Common myeloid progenitor, CD34-positive (primary cell): ENCODE results near the gene DDX4.

Experiments used
- CTCF ChIA-PET: fragments of 350-600 bp; sonication (Branson Sonifier 250); formaldehyde crosslinking; loops from one replicate; lab custom pipeline; 2021; ENCODE audit warnings: antibody characterized with exemption; lab: Charles Lee
- POLR2A ChIA-PET: fragments of 350-600 bp; sonication (Branson Sonifier 250); formaldehyde crosslinking; loops from one replicate; lab custom pipeline; 2021; ENCODE audit warnings: antibody characterized with exemption; lab: Charles Lee
- DNase-seq, 3 donors: peaks; one replicate each; pipeline versions ENCODE4 v3.0.0 to v3.0.0-alpha.2; 2013
- H3K27ac ChIP-seq, 2 experiments: 1 replicate in 1 of 2; 2 replicates in 1 of 2; pipeline ENCODE4 v1.7.0; 2013; ENCODE audit warnings: inconsistent platforms in 2 of 2, low read length in 2 of 2, mild to moderate bottlenecking in 2 of 2, low read depth in 1 of 2, moderate library complexity in 1 of 2; ENCODE audit not compliant: severe bottlenecking in 2 of 2, insufficient read depth in 1 of 2, poor library complexity in 1 of 2
- H3K27me3 ChIP-seq, 5 experiments: replicated peaks in 2 of 5; 1 replicate in 3 of 5; 2 replicates in 2 of 5; pipeline versions ENCODE4 v1.6.1 to v1.7.0; 2013; ENCODE audit warnings: low read length in 4 of 5, mild to moderate bottlenecking in 2 of 5, moderate library complexity in 2 of 5, inconsistent platforms in 1 of 5; ENCODE audit not compliant: insufficient read depth in 5 of 5, control insufficient read depth in 4 of 5
- H3K36me3 ChIP-seq, 4 experiments: 1 replicate in 2 of 4; 2 replicates in 2 of 4; pipeline versions ENCODE4 v1.6.1 to v1.7.0; 2013; ENCODE audit warnings: low read length in 3 of 4, control low read depth in 1 of 4, mild to moderate bottlenecking in 1 of 4; ENCODE audit not compliant: control insufficient read depth in 4 of 4, insufficient read depth in 4 of 4
- H3K4me1 ChIP-seq, 4 experiments: 1 replicate in 3 of 4; 2 replicates in 1 of 4; pipeline versions ENCODE4 v1.6.1 to v1.7.1; 2013; ENCODE audit warnings: low read length in 3 of 4, mild to moderate bottlenecking in 3 of 4, control low read depth in 1 of 4, inconsistent platforms in 1 of 4, moderate library complexity in 1 of 4; ENCODE audit not compliant: control insufficient read depth in 4 of 4, insufficient read depth in 4 of 4; ENCODE audit errors: control extremely low read depth in 1 of 4
- H3K4me3 ChIP-seq, 7 experiments: 1 replicate in 4 of 7; 2 replicates in 3 of 7; pipeline versions ENCODE4 v1.5.1 to v1.7.0; 2013; ENCODE audit warnings: mild to moderate bottlenecking in 7 of 7, low read length in 6 of 7, moderate library complexity in 6 of 7, inconsistent platforms in 2 of 7, low read depth in 2 of 7, control low read depth in 1 of 7; ENCODE audit not compliant: insufficient read depth in 4 of 7, control insufficient read depth in 1 of 7; ENCODE audit errors: extremely low read depth in 1 of 7
- H3K9me3 ChIP-seq, 5 experiments: 1 replicate in 4 of 5; 2 replicates in 1 of 5; pipeline versions ENCODE4 v1.6.1 to v1.7.1; 2013; ENCODE audit warnings: low read length in 4 of 5, mild to moderate bottlenecking in 2 of 5, inconsistent platforms in 1 of 5, low read depth in 1 of 5, moderate library complexity in 1 of 5; ENCODE audit not compliant: control insufficient read depth in 4 of 5, insufficient read depth in 2 of 5; ENCODE audit errors: control extremely low read depth in 1 of 5
- WGBS: methylation state at CpG from one replicate; pipeline ENCODE4 v1.1.5; 2013; ENCODE audit not compliant: insufficient coverage; 5-methylcytosine and 5-hydroxymethylcytosine counted together

The DDX4 gene

GRCh38 chr5:55860288-55860687 is 122.4 kb downstream of the DDX4 start:
- H3K4me1 ChIP-seq: peaks cover 3 to 21% (median 16%) of the 10 kb centered on the region in 4 experiments
- H3K9me3 ChIP-seq: peaks cover 0 to 4% (median 0%) of the 10 kb centered on the region in 5 experiments
- ChIA-PET POLR2A (no interaction called here), CTCF (no interaction called here)
- DNase-seq: peak in 2 of 3 donors; percentile 21 to 34
- WGBS: 60% methylated on average over 1 of the region's 3 CpGs
- no peak overlapping the region for H3K27ac ChIP-seq
- peaks cover 0 to 19% (median 3%) of the 10 kb centered on the region in 5 experiments for H3K27me3 ChIP-seq
- no peak overlapping the region for H3K4me3 ChIP-seq
- no peaks in the 10 kb centered on the region for H3K36me3 ChIP-seq

- ChIA-PET CTCF (no interaction called here), POLR2A (no interaction called here)
- 85% methylated on average over 4 of the region's 4 CpGs for WGBS
- peaks cover 0 to 15% (median 3%) of the 10 kb centered on the region in 5 experiments for H3K27me3 ChIP-seq
- DNase-seq: no peak
- no peaks in the 10 kb centered on the region for H3K36me3 ChIP-seq
- H3K9me3 ChIP-seq: peaks cover 0 to 4% (median 0%) of the 10 kb centered on the region in 5 experiments
- H3K4me1 ChIP-seq: peaks cover 3 to 17% (median 12%) of the 10 kb centered on the region in 4 experiments
- no peak overlapping the region for H3K4me3 ChIP-seq
- H3K27ac ChIP-seq: no peak overlapping the region
Measured at GRCh38 chr5:55860709-55861108, 122.8 kb downstream of the DDX4 start.

GRCh38 chr5:55864606-55865541 is 127.0 kb downstream of the DDX4 start:
- no peaks in the 10 kb centered on the region for H3K4me1 ChIP-seq
- no peak for DNase-seq
- H3K27ac ChIP-seq: no peak overlapping the region
- WGBS: 95% methylated on average over 6 of the region's 9 CpGs
- H3K27me3 ChIP-seq: no peaks in the 10 kb centered on the region
- ChIA-PET POLR2A (no interaction called here), CTCF (no interaction called here)
- peaks cover 0 to 4% (median 0%) of the 10 kb centered on the region in 5 experiments for H3K9me3 ChIP-seq
- H3K36me3 ChIP-seq: no peaks in the 10 kb centered on the region
- no peak overlapping the region for H3K4me3 ChIP-seq

- DNase-seq: no peak
- POLR2A ChIA-PET: no interaction called here
Measured at GRCh38 chr5:55865831-55866230, 128.0 kb downstream of the DDX4 start.

DNA sequence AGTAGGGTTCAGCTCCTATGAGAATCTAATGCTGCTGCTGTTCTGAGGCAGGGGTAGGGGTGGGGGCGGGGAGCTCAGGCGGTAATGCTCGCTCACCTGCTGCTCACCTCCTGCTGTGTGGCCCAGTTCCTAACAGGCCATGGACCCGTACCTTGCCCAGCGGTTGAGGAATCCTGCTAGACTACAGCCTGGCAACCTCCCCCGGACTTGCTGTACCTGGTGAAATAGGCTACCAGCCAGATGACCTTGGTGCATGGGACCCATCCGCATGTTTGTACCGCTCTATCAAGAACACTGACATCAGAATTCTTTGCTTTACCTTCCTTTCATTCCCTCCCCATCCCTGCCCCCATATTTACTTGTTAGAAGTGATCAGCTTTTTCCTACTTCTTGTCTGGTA is 128.6 kb downstream of the DDX4 start:
- Histone ChIP-seq H3K9me3 (no peaks in the 10 kb centered on the region), H3K27ac (no peak overlapping the region), H3K27me3 (no peaks in the 10 kb centered on the region), H3K36me3 (no peaks in the 10 kb centered on the region), H3K4me3 (no peak overlapping the region), H3K4me1 (no peaks in the 10 kb centered on the region)
- WGBS: 98% methylated on average over 8 of the region's 8 CpGs
- ChIA-PET POLR2A (no interaction called here), CTCF (no interaction called here)
- DNase-seq: no peak

More at GRCh38 chr5:55865831-55866230, 128.0 kb downstream of the DDX4 start:
- CTCF ChIA-PET: interaction anchor here (0.7 kb wide), 1 partner anchor 14 kb away, joined by 3 read pairs; no protein-coding TSS in a partner anchor
- Histone ChIP-seq H3K4me3 (no peak overlapping the region), H3K4me1 (no peaks in the 10 kb centered on the region), H3K9me3 (peaks cover 0 to under 1% (median 0%) of the 10 kb centered on the region in 5 experiments), H3K36me3 (no peaks in the 10 kb centered on the region), H3K27ac (no peak overlapping the region), H3K27me3 (no peaks in the 10 kb centered on the region)
- 97% methylated on average over 3 of the region's 3 CpGs for WGBS
